Gastroesophageal sphincter (tissue), 3 donors: ENCODE measurements around the gene ASB16.

Experiments
- POLR2AphosphoS5 ChIP-seq: sonication (generic); formaldehyde crosslinking; IDR thresholded peaks from one replicate; pipeline ENCODE4 v1.6.1; 2017; ENCODE audit warnings: antibody characterized with exemption
- TF ChIP-seq, protein P1 (sequence below), 4 experiments: fragments of 200-600 bp in 2 of 4; fragments of 450-650 bp in 2 of 4; sonication (generic) in 1 of 4; IDR thresholded peaks; one replicate each; pipeline ENCODE4 v1.5.1; 2017 to 2019; ENCODE audit warnings: antibody characterized with exemption in 4 of 4, mild to moderate bottlenecking in 2 of 4, moderate library complexity in 2 of 4

- TF ChIP-seq, protein P1, sequence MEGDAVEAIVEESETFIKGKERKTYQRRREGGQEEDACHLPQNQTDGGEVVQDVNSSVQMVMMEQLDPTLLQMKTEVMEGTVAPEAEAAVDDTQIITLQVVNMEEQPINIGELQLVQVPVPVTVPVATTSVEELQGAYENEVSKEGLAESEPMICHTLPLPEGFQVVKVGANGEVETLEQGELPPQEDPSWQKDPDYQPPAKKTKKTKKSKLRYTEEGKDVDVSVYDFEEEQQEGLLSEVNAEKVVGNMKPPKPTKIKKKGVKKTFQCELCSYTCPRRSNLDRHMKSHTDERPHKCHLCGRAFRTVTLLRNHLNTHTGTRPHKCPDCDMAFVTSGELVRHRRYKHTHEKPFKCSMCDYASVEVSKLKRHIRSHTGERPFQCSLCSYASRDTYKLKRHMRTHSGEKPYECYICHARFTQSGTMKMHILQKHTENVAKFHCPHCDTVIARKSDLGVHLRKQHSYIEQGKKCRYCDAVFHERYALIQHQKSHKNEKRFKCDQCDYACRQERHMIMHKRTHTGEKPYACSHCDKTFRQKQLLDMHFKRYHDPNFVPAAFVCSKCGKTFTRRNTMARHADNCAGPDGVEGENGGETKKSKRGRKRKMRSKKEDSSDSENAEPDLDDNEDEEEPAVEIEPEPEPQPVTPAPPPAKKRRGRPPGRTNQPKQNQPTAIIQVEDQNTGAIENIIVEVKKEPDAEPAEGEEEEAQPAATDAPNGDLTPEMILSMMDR (IDR thresholded peaks at IDR 0.05) = no peak
- no peak for TF ChIP-seq POLR2AphosphoS5
Observed at GRCh38 chr17:44147812-44148211, 22.7 kb upstream of the ASB16 start.
